ENCODE results near the gene ZNF439.

DNA sequence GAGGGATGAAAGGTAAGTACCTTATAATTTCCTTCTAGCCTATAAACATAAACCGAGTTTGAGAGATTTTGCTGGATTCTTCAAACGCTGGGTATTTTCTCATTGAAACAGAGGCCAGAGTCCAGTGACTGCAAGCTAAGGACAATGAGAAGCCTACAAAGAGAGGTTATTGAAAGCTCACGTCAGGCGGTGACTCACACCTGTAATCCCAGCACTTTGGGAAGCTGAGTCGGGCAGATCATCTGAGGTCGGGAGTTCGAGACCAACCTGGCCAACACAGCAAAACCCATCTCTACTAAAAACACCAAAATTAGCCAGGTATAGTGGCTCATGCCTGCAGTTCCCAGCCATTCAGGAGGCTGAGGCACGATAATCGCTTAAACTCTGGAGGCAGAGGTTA, 24.1 kb downstream of the ZNF439 start:
- TF ChIP-seq CTCF (IDR thresholded peaks at IDR 0.05 in 4 of 5, conservative IDR thresholded peaks at IDR 0.05 in 1 of 5), result no peak
- TF ChIP-seq POLR2A (IDR thresholded peaks at IDR 0.05), result no peak
